Measurements from ENCODE around the gene RTP4. TPM values are rescaled to one million over a fixed set of nuclear protein-coding genes. Genes with fewer than 3 reads are reported as not detected.

Gene RTP4
- polyA plus RNA-seq, 3 donors: 1.7 to 6.6 (median 3.3) TPM

GRCh38 chr3:187336322-187336721 lies 31.9 kb upstream of the RTP4 start:
- Histone ChIP-seq H3K9ac (ENCODE audit: insufficient read depth, low read length, poor library complexity, severe bottlenecking) (no peak overlapping the region), H3K4me3 (replicated peaks in 1 of 3; ENCODE audit: low read depth in 2 of 3, low read length in 3 of 3) (no peak overlapping the region), H3K9me3 (replicated peaks in 1 of 2; ENCODE audit: control insufficient read depth in 1 of 2, insufficient read depth in 1 of 2, low read length in 2 of 2) (no peaks in the 10 kb centered on the region), H2AFZ (ENCODE audit: insufficient read depth, low read depth, low read length, poor library complexity, severe bottlenecking) (no peak overlapping the region), H3K4me2 (replicated peaks; ENCODE audit: extremely low read depth, low read length, poor library complexity, severe bottlenecking) (no peak overlapping the region), H3K79me2 (ENCODE audit: insufficient read depth, low read length) (no peaks in the 10 kb centered on the region), H4K20me1 (ENCODE audit: insufficient read depth, low read length) (no peaks in the 10 kb centered on the region), H3K4me1 (ENCODE audit: control insufficient read depth in 1 of 2, insufficient read depth in 2 of 2, low read length in 2 of 2) (no peaks in the 10 kb centered on the region), H3K27ac (ENCODE audit: low read depth in 1 of 2, low read length in 2 of 2) (no peak overlapping the region), H3K36me3 (replicated peaks in 1 of 2; ENCODE audit: control insufficient read depth in 1 of 2, insufficient read depth in 2 of 2, low read length in 2 of 2) (no peaks in the 10 kb centered on the region), H3K27me3 (ENCODE audit: control insufficient read depth in 2 of 2, insufficient read depth in 2 of 2, low read length in 2 of 2) (no peaks in the 10 kb centered on the region)
- Mint-ChIP-seq H3K9me3 (peaks cover 0 to 5% (median 0%) of the 10 kb centered on the region in 7 donors), H3K27me3 (ENCODE audit: low read depth in 3 of 3) (peaks cover 4 to 7% (median 4%) of the 10 kb centered on the region in 3 donors), H3K4me1 (no peaks in the 10 kb centered on the region), H3K36me3 (no peaks in the 10 kb centered on the region), H3K4me3 (no peak overlapping the region), H3K27ac (no peak overlapping the region)
- WGBS (ENCODE audit: insufficient coverage): 85% methylated on average over 3 of the region's 3 CpGs
- no peak for DNase-seq
- no peak for TF ChIP-seq CTCF (IDR thresholded peaks at IDR 0.05)
- intact Hi-C loops (cut with micrococcal nuclease): no loop called here

GRCh38 chr3:187340578-187340977 lies 27.6 kb upstream of the RTP4 start:
- H3K36me3 Mint-ChIP-seq: no peaks in the 10 kb centered on the region
- Histone ChIP-seq H3K36me3 (replicated peaks in 1 of 2; ENCODE audit: control insufficient read depth in 1 of 2, insufficient read depth in 2 of 2, low read length in 2 of 2) (no peaks in the 10 kb centered on the region), H3K4me3 (replicated peaks in 1 of 3; ENCODE audit: low read depth in 2 of 3, low read length in 3 of 3) (no peak overlapping the region), H3K79me2 (ENCODE audit: insufficient read depth, low read length) (no peaks in the 10 kb centered on the region), H3K4me1 (ENCODE audit: control insufficient read depth in 1 of 2, insufficient read depth in 2 of 2, low read length in 2 of 2) (no peaks in the 10 kb centered on the region), H3K9ac (ENCODE audit: insufficient read depth, low read length, poor library complexity, severe bottlenecking) (no peak overlapping the region), H3K27ac (ENCODE audit: low read depth in 1 of 2, low read length in 2 of 2) (no peak overlapping the region), H3K27me3 (ENCODE audit: control insufficient read depth in 2 of 2, insufficient read depth in 2 of 2, low read length in 2 of 2) (no peaks in the 10 kb centered on the region), H3K9me3 (replicated peaks in 1 of 2; ENCODE audit: control insufficient read depth in 1 of 2, insufficient read depth in 1 of 2, low read length in 2 of 2) (no peaks in the 10 kb centered on the region), H2AFZ (ENCODE audit: insufficient read depth, low read depth, low read length, poor library complexity, severe bottlenecking) (no peak overlapping the region), H4K20me1 (ENCODE audit: insufficient read depth, low read length) (no peaks in the 10 kb centered on the region), H3K4me2 (replicated peaks; ENCODE audit: extremely low read depth, low read length, poor library complexity, severe bottlenecking) (no peak overlapping the region)
- intact Hi-C loops (cut with micrococcal nuclease): no loop called here
- peaks cover 4 to 8% (median 6%) of the 10 kb centered on the region in 3 donors for H3K27me3 Mint-ChIP-seq (ENCODE audit: low read depth in 3 of 3)
- H3K27ac Mint-ChIP-seq: no peak overlapping the region
- H3K4me3 Mint-ChIP-seq: no peak overlapping the region
- no peak for TF ChIP-seq CTCF (IDR thresholded peaks at IDR 0.05)
- no CpG with 5 or more reads among the region's 1 CpG for WGBS (ENCODE audit: insufficient coverage)
- H3K4me1 Mint-ChIP-seq: no peaks in the 10 kb centered on the region
- no peak for DNase-seq
- H3K9me3 Mint-ChIP-seq: peaks cover 0 to 3% (median 0%) of the 10 kb centered on the region in 7 donors

All from CD14-positive monocyte (primary cell).